ENCODE results near the gene LRRC37B. TPM values are rescaled to one million over a fixed set of nuclear protein-coding genes. Genes with fewer than 3 reads are reported as not detected.
"Not testable (repeated sequence)": the region's sequence is repeated elsewhere in the genome, so short reads cannot be mapped to it uniquely, and the experiment has no call there.

LRRC37B gene
- total RNA-seq, 3 donors from 2014 or later (not counting 1 experiment from before 2014, with no cell fraction given), result 46.6 to 64.8 (median 57.1) TPM

DNA sequence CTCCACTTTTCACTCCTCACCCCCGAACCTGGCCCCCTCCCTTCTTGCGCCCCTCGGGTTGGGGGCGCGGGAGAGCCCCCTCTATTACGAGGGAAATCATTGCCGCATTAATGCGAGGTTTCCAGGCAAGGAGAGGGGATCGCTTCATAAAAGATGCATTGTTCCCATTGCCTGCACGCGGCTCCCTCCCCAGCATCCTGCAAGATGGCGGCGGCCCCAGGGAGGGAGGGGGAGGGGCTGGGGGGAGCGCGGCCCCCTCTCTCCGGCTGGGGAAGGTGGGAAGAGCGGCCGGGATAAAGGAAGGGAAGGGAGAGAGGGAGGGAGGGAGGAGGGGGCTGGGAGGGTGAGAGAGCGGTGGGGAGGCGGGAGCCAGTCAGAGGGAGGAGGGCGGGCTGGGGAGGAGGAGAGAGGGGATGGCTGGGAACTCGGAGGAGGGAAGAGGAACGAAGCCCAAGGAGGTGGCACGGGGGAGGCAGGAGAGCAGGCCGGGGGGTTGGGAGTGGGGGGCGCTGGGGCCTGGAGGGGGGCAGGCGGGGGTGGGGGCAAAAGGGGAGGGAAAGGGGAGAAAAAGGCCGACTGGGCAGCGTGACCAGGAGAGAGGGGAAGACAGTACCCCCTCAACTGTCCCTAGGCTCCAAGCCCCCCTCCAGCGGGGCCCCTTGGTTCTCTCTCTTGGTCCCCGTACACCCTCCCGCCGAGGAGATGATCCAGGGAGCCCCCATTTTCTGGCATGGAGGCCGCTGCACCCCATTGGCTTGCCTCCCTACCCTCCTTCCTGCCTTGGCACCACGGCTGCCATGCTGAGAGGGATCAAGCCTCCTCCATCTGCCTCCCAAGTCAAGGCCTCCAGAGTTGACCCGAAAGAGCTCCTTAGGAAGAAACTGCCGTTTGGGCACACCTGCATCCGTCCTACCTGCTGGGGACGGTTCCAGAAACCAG is 77.1 kb downstream of the LRRC37B start:
- intact Hi-C loops (cut with micrococcal nuclease); H3K4me1 Mint-ChIP-seq; H3K36me3 Mint-ChIP-seq; H3K27me3 Mint-ChIP-seq (ENCODE audit: low read depth in 2 of 2); H3K9me3 ChIP-seq (ENCODE audit: control insufficient read depth, insufficient read depth, low read length); H3K9me3 Mint-ChIP-seq; H3K36me3 ChIP-seq (ENCODE audit: control insufficient read depth, insufficient read depth, low read length); H3K27me3 ChIP-seq (ENCODE audit: control insufficient read depth, insufficient read depth, low read length): not testable (repeated sequence)
- Histone ChIP-seq H3K4me1 (ENCODE audit: control insufficient read depth, insufficient read depth, low read length) (peaks cover 30% of the 10 kb centered on the region), H3K27ac (ENCODE audit: low read length) (peak overlapping the region; percentile 45), H3K4me3 (ENCODE audit: low read length) (peak overlapping the region; percentile 45)
- ATAC-seq, result peak; percentile 41 to 55 (median 50)
- H3K4me3 Mint-ChIP-seq, result peak overlapping the region; percentile 13
- peak in 1 of 2 donors; percentile 22 for DNase-seq
- peak overlapping the region in 1 of 2 donors; percentile 60 for H3K27ac Mint-ChIP-seq
- 0% methylated on average over 7 of the region's 39 CpGs for WGBS (ENCODE audit: insufficient coverage)

DNA sequence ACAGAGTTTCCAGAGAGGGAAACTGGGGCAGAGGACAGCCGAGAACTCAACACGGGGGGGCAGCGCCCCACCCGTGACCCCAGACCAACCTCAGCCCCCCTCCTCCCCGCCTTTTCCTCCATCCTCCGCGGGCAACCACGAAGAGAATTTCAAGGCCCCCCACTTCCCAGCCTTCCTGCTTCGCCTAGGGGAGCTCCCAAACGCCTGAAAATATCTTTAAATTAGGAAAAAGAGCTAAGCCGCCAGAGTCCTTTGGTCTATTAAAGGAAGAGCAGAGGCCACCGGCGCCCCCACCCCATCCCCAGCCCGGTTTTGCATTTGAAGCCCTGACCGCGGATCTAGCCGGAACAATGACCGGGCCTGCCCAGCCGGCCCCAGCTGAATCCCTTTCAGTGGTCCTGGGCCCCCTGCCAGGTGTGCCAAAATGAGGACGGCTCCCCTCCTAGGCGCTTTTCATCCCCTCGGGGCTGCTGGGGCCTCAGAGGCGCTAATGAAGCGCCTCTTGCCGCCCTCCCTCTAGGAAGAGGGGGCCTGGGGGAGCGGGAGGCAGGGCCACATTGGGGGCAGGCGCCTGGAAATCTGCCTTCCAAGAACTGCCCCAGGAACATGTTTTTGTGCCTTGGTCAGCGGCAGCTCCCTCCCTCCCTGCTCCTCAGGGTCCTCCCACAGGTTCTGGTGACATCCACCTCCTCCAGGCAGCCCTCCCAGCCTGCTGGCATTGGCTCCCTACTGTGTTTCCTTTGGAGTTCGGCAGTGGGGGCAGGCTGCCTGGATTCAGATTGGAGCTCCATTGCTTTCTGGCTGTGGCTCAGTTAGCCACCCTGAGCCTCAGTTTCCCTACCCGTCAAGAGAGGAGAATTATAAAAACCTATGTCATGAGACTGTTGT is 78.0 kb downstream of the LRRC37B start:
- H3K36me3 ChIP-seq (ENCODE audit: control insufficient read depth, insufficient read depth, low read length); H3K9me3 Mint-ChIP-seq; intact Hi-C loops (cut with micrococcal nuclease); H3K27me3 ChIP-seq (ENCODE audit: control insufficient read depth, insufficient read depth, low read length); H3K4me3 ChIP-seq (ENCODE audit: low read length); H3K36me3 Mint-ChIP-seq; H3K27ac ChIP-seq (ENCODE audit: low read length); H3K9me3 ChIP-seq (ENCODE audit: control insufficient read depth, insufficient read depth, low read length); H3K27me3 Mint-ChIP-seq (ENCODE audit: low read depth in 2 of 2); H3K27ac Mint-ChIP-seq; DNase-seq; H3K4me1 Mint-ChIP-seq: not testable (repeated sequence)
- peak in 1 of 3 donors; percentile 3 for ATAC-seq
- peak overlapping the region; percentile 68 for H3K4me3 Mint-ChIP-seq
- H3K4me1 ChIP-seq (ENCODE audit: control insufficient read depth, insufficient read depth, low read length), result peaks cover 23% of the 10 kb centered on the region
- WGBS (ENCODE audit: insufficient coverage), result 38% methylated on average over 16 of the region's 30 CpGs

DNA sequence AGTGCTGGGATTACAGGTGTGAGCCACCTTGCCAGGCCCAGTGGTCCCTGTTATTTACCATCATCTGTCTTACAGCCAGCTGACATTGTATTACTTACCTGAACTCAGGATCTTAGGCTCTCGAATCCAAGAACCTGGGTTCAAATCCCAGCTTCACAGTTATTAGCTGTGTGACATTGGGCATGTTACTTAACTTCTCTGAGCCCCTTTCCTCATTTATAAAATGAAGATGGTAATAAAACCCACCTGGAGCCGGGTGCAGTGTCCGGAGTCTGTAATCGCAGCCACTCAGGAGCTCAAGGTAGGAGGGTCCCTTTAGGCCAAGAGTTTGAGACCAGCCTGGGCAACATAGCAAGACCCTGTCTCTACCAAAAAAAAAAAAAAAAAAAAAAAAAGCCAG is 79.7 kb downstream of the LRRC37B start:
- H3K4me1 Mint-ChIP-seq; H3K36me3 ChIP-seq (ENCODE audit: control insufficient read depth, insufficient read depth, low read length); intact Hi-C loops (cut with micrococcal nuclease); H3K27ac Mint-ChIP-seq; H3K9me3 Mint-ChIP-seq; ATAC-seq; H3K9me3 ChIP-seq (ENCODE audit: control insufficient read depth, insufficient read depth, low read length); H3K27me3 Mint-ChIP-seq (ENCODE audit: low read depth in 2 of 2); H3K36me3 Mint-ChIP-seq; H3K27ac ChIP-seq (ENCODE audit: low read length); H3K4me3 ChIP-seq (ENCODE audit: low read length); DNase-seq; H3K4me3 Mint-ChIP-seq; H3K27me3 ChIP-seq (ENCODE audit: control insufficient read depth, insufficient read depth, low read length): not testable (repeated sequence)
- WGBS (ENCODE audit: insufficient coverage), result no CpG with 5 or more reads among the region's 4 CpGs
- peaks cover 13% of the 10 kb centered on the region for H3K4me1 ChIP-seq (ENCODE audit: control insufficient read depth, insufficient read depth, low read length)

DNA sequence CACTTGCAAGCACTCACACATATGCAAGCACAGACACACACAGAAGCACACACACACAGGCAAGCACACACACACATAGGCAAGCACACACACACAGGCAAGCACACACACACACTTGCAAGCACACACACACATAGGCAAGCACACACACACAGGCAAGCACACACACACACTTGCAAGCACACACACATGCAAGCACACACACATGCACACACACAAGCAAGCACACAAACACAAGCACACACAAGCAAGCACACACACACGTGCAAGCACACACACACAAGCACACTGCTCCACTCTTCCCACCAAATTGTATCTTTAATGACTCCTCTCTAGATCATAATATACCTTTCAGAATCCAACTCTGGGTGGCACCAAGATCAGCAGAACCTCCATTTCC is 84.9 kb downstream of the LRRC37B start:
- H3K4me1 Mint-ChIP-seq; H3K4me1 ChIP-seq (ENCODE audit: control insufficient read depth, insufficient read depth, low read length); ATAC-seq; H3K9me3 Mint-ChIP-seq; H3K36me3 Mint-ChIP-seq; intact Hi-C loops (cut with micrococcal nuclease); H3K27me3 ChIP-seq (ENCODE audit: control insufficient read depth, insufficient read depth, low read length); H3K27me3 Mint-ChIP-seq (ENCODE audit: low read depth in 2 of 2); H3K4me3 Mint-ChIP-seq; DNase-seq; H3K36me3 ChIP-seq (ENCODE audit: control insufficient read depth, insufficient read depth, low read length); H3K9me3 ChIP-seq (ENCODE audit: control insufficient read depth, insufficient read depth, low read length); H3K4me3 ChIP-seq (ENCODE audit: low read length); H3K27ac Mint-ChIP-seq; H3K27ac ChIP-seq (ENCODE audit: low read length): not testable (repeated sequence)
- WGBS (ENCODE audit: insufficient coverage), result 100% methylated on average over 1 of the region's 1 CpG

DNA sequence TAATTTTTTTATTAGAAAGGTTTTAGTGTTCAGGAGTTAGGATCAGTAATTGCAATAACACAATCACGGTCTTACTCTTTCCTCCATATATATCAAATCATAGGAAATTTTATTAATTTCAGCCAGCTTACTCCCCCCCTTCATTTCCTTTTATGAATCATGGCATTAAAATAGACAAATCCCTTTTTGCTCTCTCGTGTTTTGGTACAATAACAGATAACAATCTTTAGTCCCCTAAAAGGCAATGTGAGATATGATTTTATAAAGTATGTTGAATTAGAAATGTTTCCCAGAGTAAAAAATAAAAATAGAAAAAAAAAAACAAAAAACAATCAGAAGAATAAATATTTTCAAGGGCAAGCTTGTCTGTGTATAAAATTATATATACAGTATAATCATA is 92.5 kb downstream of the LRRC37B start:
- Mint-ChIP-seq H3K36me3 (no peaks in the 10 kb centered on the region), H3K4me1 (peaks cover 8 to 14% of the 10 kb centered on the region in 2 donors), H3K27me3 (ENCODE audit: low read depth in 2 of 2) (no peaks in the 10 kb centered on the region), H3K27ac (no peak overlapping the region), H3K9me3 (no peaks in the 10 kb centered on the region), H3K4me3 (no peak overlapping the region)
- DNase-seq, result no peak
- WGBS (ENCODE audit: insufficient coverage), result 100% methylated on average over 1 of the region's 2 CpGs
- Histone ChIP-seq H3K4me3 (ENCODE audit: low read length) (no peak overlapping the region), H3K27ac (ENCODE audit: low read length) (no peak overlapping the region), H3K36me3 (ENCODE audit: control insufficient read depth, insufficient read depth, low read length) (no peaks in the 10 kb centered on the region), H3K9me3 (ENCODE audit: control insufficient read depth, insufficient read depth, low read length) (no peaks in the 10 kb centered on the region), H3K4me1 (ENCODE audit: control insufficient read depth, insufficient read depth, low read length) (peaks cover 9% of the 10 kb centered on the region), H3K27me3 (ENCODE audit: control insufficient read depth, insufficient read depth, low read length) (no peaks in the 10 kb centered on the region)
- TF ChIP-seq, protein P1, sequence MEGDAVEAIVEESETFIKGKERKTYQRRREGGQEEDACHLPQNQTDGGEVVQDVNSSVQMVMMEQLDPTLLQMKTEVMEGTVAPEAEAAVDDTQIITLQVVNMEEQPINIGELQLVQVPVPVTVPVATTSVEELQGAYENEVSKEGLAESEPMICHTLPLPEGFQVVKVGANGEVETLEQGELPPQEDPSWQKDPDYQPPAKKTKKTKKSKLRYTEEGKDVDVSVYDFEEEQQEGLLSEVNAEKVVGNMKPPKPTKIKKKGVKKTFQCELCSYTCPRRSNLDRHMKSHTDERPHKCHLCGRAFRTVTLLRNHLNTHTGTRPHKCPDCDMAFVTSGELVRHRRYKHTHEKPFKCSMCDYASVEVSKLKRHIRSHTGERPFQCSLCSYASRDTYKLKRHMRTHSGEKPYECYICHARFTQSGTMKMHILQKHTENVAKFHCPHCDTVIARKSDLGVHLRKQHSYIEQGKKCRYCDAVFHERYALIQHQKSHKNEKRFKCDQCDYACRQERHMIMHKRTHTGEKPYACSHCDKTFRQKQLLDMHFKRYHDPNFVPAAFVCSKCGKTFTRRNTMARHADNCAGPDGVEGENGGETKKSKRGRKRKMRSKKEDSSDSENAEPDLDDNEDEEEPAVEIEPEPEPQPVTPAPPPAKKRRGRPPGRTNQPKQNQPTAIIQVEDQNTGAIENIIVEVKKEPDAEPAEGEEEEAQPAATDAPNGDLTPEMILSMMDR (IDR thresholded peaks at IDR 0.05), result no peak
- ATAC-seq, result no peak
- intact Hi-C loops (cut with micrococcal nuclease), result no loop called here

DNA sequence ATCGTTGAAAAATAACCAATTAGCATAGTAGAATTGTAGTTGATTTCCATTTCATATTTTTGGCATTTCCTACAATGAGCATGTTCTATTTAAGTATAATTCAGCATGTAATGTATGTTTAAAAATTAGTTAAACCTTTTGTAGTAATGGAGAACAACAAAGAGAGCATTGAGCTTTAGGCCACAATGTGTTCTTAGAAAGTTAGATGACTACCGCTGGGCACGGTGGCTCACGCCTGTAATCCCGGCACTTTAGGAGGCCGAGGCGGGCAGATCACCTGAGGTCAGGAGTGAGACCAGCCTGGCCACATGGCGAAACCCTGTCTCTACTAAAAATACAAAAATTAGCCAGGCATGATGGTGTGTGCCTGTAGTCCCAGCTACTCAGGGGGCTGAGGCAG is 93.1 kb downstream of the LRRC37B start:
- H3K27me3 ChIP-seq (ENCODE audit: control insufficient read depth, insufficient read depth, low read length); H3K36me3 ChIP-seq (ENCODE audit: control insufficient read depth, insufficient read depth, low read length); DNase-seq; H3K9me3 Mint-ChIP-seq; H3K27ac ChIP-seq (ENCODE audit: low read length); intact Hi-C loops (cut with micrococcal nuclease); H3K27ac Mint-ChIP-seq; H3K4me1 ChIP-seq (ENCODE audit: control insufficient read depth, insufficient read depth, low read length); H3K9me3 ChIP-seq (ENCODE audit: control insufficient read depth, insufficient read depth, low read length); ATAC-seq; H3K27me3 Mint-ChIP-seq (ENCODE audit: low read depth in 2 of 2); H3K4me3 Mint-ChIP-seq; H3K36me3 Mint-ChIP-seq; H3K4me3 ChIP-seq (ENCODE audit: low read length): not testable (repeated sequence)
- WGBS (ENCODE audit: insufficient coverage), result 97% methylated on average over 7 of the region's 8 CpGs
- H3K4me1 Mint-ChIP-seq, result peaks cover 8 to 16% of the 10 kb centered on the region in 2 donors
